ENCODE results near the gene KLF16. TPM values are rescaled to one million over a fixed set of nuclear protein-coding genes. Genes with fewer than 3 reads are reported as not detected.

KLF16 gene
- total RNA-seq, 1 experiment from 2014 or later = 26.7 TPM

- CTCF ChIA-PET = no interaction called here
- Histone ChIP-seq H3K4me2 (0 out of 2 replicates have a peak overlapping the region, but pooled peaks have one; percentile 16), H3K4me1 (replicated peaks; ENCODE audit: insufficient read depth) (0 out of 2 replicates have a peak, but pooled peaks cover 4% of the 10 kb centered on the region), H3K9me2 (ENCODE audit: insufficient read depth) (no peaks in the 10 kb centered on the region), H3K9me3 (ENCODE audit: insufficient read depth, low read depth) (no peaks in the 10 kb centered on the region), H3K27me3 (ENCODE audit: insufficient read depth, low read depth) (no peaks in the 10 kb centered on the region), H4K20me1 (ENCODE audit: insufficient read depth) (no peaks in the 10 kb centered on the region), H3F3A (ENCODE audit: insufficient read depth, low read depth) (peaks cover 8% of the 10 kb centered on the region; the same call in 1 of the 2 replicates), H3K36me3 (ENCODE audit: low read depth) (no peaks in the 10 kb centered on the region), H3K27ac (no peak overlapping the region), H3K79me2 (ENCODE audit: low read depth) (no peaks in the 10 kb centered on the region), H2AFZ (no peak overlapping the region), H3K4me3 (no peak overlapping the region)
- intact Hi-C loops (cut with micrococcal nuclease; ENCODE audit: unreplicated experiment) = no loop called here
- DNase-seq = no peak
- BruUV-seq (replicated peaks) = no TSS peak
- POLR2A ChIA-PET (ENCODE audit: unreplicated experiment) = interaction anchor here (0.7 kb wide), 1 partner anchor 11 kb away, joined by 7 read pairs; no protein-coding TSS in a partner anchor
- no peak for TF ChIP-seq CTCF (conservative IDR thresholded peaks at IDR 0.05)
- TF ChIP-seq EZH2 (IDR thresholded peaks at IDR 0.05; ENCODE audit: low read depth) = no peak
These were observed 55.5 kb downstream of the KLF16 start for GRCh38 chr19:1807695-1808394.

GRCh38 chr19:1807030-1807694 is 56.2 kb downstream of the KLF16 start:
- Histone ChIP-seq H3K9me3 (ENCODE audit: insufficient read depth, low read depth) (no peaks in the 10 kb centered on the region), H3K27ac (no peak overlapping the region), H3K4me1 (replicated peaks; ENCODE audit: insufficient read depth) (0 out of 2 replicates have a peak, but pooled peaks cover 4% of the 10 kb centered on the region), H3F3A (ENCODE audit: insufficient read depth, low read depth) (peaks cover 8% of the 10 kb centered on the region; the same call in 1 of the 2 replicates), H3K4me2 (no peak overlapping the region), H3K36me3 (ENCODE audit: low read depth) (no peaks in the 10 kb centered on the region), H3K9me2 (ENCODE audit: insufficient read depth) (no peaks in the 10 kb centered on the region), H4K20me1 (ENCODE audit: insufficient read depth) (no peaks in the 10 kb centered on the region), H3K27me3 (ENCODE audit: insufficient read depth, low read depth) (no peaks in the 10 kb centered on the region), H3K4me3 (no peak overlapping the region), H3K79me2 (ENCODE audit: low read depth) (no peaks in the 10 kb centered on the region), H2AFZ (no peak overlapping the region)
- ChIA-PET CTCF (no interaction called here), POLR2A (ENCODE audit: unreplicated experiment) (no interaction called here)
- DNase-seq = no peak
- no TSS peak for BruUV-seq (replicated peaks)
- intact Hi-C loops (cut with micrococcal nuclease; ENCODE audit: unreplicated experiment) = no loop called here
- TF ChIP-seq CTCF (conservative IDR thresholded peaks at IDR 0.05) = no peak
- TF ChIP-seq EZH2 (IDR thresholded peaks at IDR 0.05; ENCODE audit: low read depth) = no peak

- Histone ChIP-seq H3K27me3 (ENCODE audit: insufficient read depth, low read depth) (no peaks in the 10 kb centered on the region), H3K4me3 (no peak overlapping the region), H3K4me1 (replicated peaks; ENCODE audit: insufficient read depth) (no peaks in the 10 kb centered on the region), H2AFZ (no peak overlapping the region), H3K9me3 (ENCODE audit: insufficient read depth, low read depth) (no peaks in the 10 kb centered on the region), H3K9me2 (ENCODE audit: insufficient read depth) (no peaks in the 10 kb centered on the region), H3F3A (ENCODE audit: insufficient read depth, low read depth) (peaks cover 4% of the 10 kb centered on the region; the same call in 1 of the 2 replicates), H3K4me2 (no peak overlapping the region), H3K79me2 (ENCODE audit: low read depth) (no peaks in the 10 kb centered on the region), H3K27ac (no peak overlapping the region), H3K36me3 (ENCODE audit: low read depth) (no peaks in the 10 kb centered on the region), H4K20me1 (ENCODE audit: insufficient read depth) (no peaks in the 10 kb centered on the region)
- intact Hi-C loops (cut with micrococcal nuclease; ENCODE audit: unreplicated experiment) = no loop called here
- POLR2A ChIA-PET (ENCODE audit: unreplicated experiment) = no interaction called here
- no TSS peak for BruUV-seq (replicated peaks)
- DNase-seq = no peak
- TF ChIP-seq CTCF (conservative IDR thresholded peaks at IDR 0.05) = no peak
- no peak for TF ChIP-seq EZH2 (IDR thresholded peaks at IDR 0.05; ENCODE audit: low read depth)
- CTCF ChIA-PET = no interaction called here
These were observed 57.0 kb downstream of the KLF16 start for GRCh38 chr19:1806184-1807029.

Measured in PC-9 (cell line).